IMR-90 (cell line): ENCODE results near the gene UNK. TPM values are rescaled to one million over a fixed set of nuclear protein-coding genes. Genes with fewer than 3 reads are reported as not detected.

Experiments
- ATAC-seq: fragments of 200-7000 bp; cut with Tn5 transposase; 2 replicates; pipeline ENCODE4 v1.9.1; 2020; ENCODE audit warnings: low read depth, mild to moderate bottlenecking, moderate library complexity
- BruUV-seq: library from RNA; stranded (reverse); fragments of 400-500 nt; replicated peaks from 2 replicates; lab custom pipeline; 2021; lab: Mats Ljungman, UMichigan
- CTCF ChIA-PET: fragments of 300-600 bp; formaldehyde crosslinking; extraction: SDS; loops from one replicate; lab custom pipeline; 2021; ENCODE audit warnings: antibody characterized with exemption; lab: Yijun Ruan, JAX
- POLR2A ChIA-PET: fragments of 300-600 bp; sonication (Branson Sonifier 250); formaldehyde crosslinking; loops from one replicate; lab custom pipeline; 2022; ENCODE audit warnings: antibody characterized with exemption; ENCODE audit not compliant: unreplicated experiment; lab: Charles Lee
- DNase-seq: peaks from one replicate; pipeline ENCODE4 v3.0.0; 2013
- H2AFZ ChIP-seq: replicated peaks from 2 replicates; pipeline ENCODE3; 2013; ENCODE audit warnings: low read length, mild to moderate bottlenecking; ENCODE audit not compliant: poor library complexity
- H2AK5ac ChIP-seq: 2 replicates; pipeline ENCODE4 v1.6.1; 2013; ENCODE audit warnings: low read depth, low read length, inconsistent platforms
- H2AK9ac ChIP-seq: replicated peaks from 2 replicates; pipeline ENCODE3; 2013; ENCODE audit warnings: mild to moderate bottlenecking, low read depth, low read length, moderate library complexity; ENCODE audit not compliant: poor library complexity
- H2BK120ac ChIP-seq: 2 replicates; pipeline ENCODE4 v1.6.1; 2013; ENCODE audit warnings: low read depth, low read length, inconsistent platforms
- H2BK15ac ChIP-seq: 3 replicates; pipeline ENCODE4 v1.6.1; 2013; ENCODE audit warnings: low read depth, low read length, inconsistent platforms
- H2BK20ac ChIP-seq: 2 replicates; pipeline ENCODE4 v1.6.1; 2013; ENCODE audit warnings: low read depth, mild to moderate bottlenecking, inconsistent platforms, low read length, moderate library complexity
- H2BK5ac ChIP-seq: 2 replicates; pipeline ENCODE4 v1.6.1; 2013; ENCODE audit warnings: mild to moderate bottlenecking, low read depth, low read length, inconsistent platforms; ENCODE audit not compliant: poor library complexity, severe bottlenecking
- H3K14ac ChIP-seq: replicated peaks from 2 replicates; pipeline ENCODE4 v1.6.1; 2013; ENCODE audit warnings: low read depth, low read length, inconsistent platforms
- H3K18ac ChIP-seq: 2 replicates; pipeline ENCODE4 v1.6.1; 2013; ENCODE audit warnings: low read depth, low read length, control low read depth
- H3K23ac ChIP-seq: 2 replicates; pipeline ENCODE4 v1.6.1; 2013; ENCODE audit warnings: low read depth, low read length, inconsistent platforms
- H3K27ac ChIP-seq: 2 replicates; pipeline ENCODE4 v1.5.1; 2013; ENCODE audit warnings: mild to moderate bottlenecking, control low read depth, low read length; ENCODE audit not compliant: insufficient read depth
- H3K27me3 ChIP-seq: 2 replicates; pipeline ENCODE4 v1.6.1; 2013; ENCODE audit warnings: low read length; ENCODE audit not compliant: control insufficient read depth, insufficient read depth
- H3K36me3 ChIP-seq: 2 replicates; pipeline ENCODE4 v1.6.1; 2013; ENCODE audit warnings: low read length, mixed read lengths; ENCODE audit not compliant: control insufficient read depth, insufficient read depth
- H3K4ac ChIP-seq: 2 replicates; pipeline ENCODE4 v1.6.1; 2013; ENCODE audit warnings: low read depth, low read length, inconsistent platforms
- H3K4me1 ChIP-seq: 2 replicates; pipeline ENCODE4 v1.6.1; 2013; ENCODE audit warnings: low read length, mixed read lengths; ENCODE audit not compliant: control insufficient read depth, insufficient read depth
- H3K4me2 ChIP-seq: 2 replicates; pipeline ENCODE4 v1.6.1; 2013; ENCODE audit warnings: low read depth, mild to moderate bottlenecking, control low read depth, low read length, moderate library complexity
- H3K4me3 ChIP-seq: 2 replicates; pipeline ENCODE4 v1.5.1; 2013; ENCODE audit warnings: low read depth, mild to moderate bottlenecking, control low read depth, low read length, moderate library complexity; ENCODE audit not compliant: insufficient read depth
- H3K56ac ChIP-seq: 2 replicates; pipeline ENCODE4 v1.6.1; 2013; ENCODE audit warnings: low read length, inconsistent platforms; ENCODE audit not compliant: insufficient read depth; ENCODE audit errors: extremely low read depth
- H3K79me1 ChIP-seq, 2 experiments: 2 replicates each; pipeline ENCODE4 v1.6.1; 2013; ENCODE audit warnings: low read length in 2 of 2, inconsistent platforms in 1 of 2, low read depth in 1 of 2
- H3K9ac ChIP-seq: 2 replicates; pipeline ENCODE4 v1.6.1; 2013; ENCODE audit warnings: low read depth, low read length, control low read depth
- H3K9me1 ChIP-seq: 2 replicates; pipeline ENCODE4 v1.6.1; 2013; ENCODE audit warnings: low read length, inconsistent platforms; ENCODE audit not compliant: insufficient read depth
- H3K9me3 ChIP-seq: 2 replicates; pipeline ENCODE4 v1.6.1; 2013; ENCODE audit warnings: low read length; ENCODE audit not compliant: control insufficient read depth, insufficient read depth
- H4K20me1 ChIP-seq: 2 replicates; pipeline ENCODE4 v1.6.1; 2013; ENCODE audit warnings: low read length, inconsistent platforms; ENCODE audit not compliant: insufficient read depth
- H4K5ac ChIP-seq: 2 replicates; pipeline ENCODE4 v1.6.1; 2013; ENCODE audit warnings: mild to moderate bottlenecking, low read depth, low read length, control low read depth
- H4K8ac ChIP-seq, 2 experiments: 2 replicates each; pipeline ENCODE4 v1.6.1; 2013; ENCODE audit warnings: low read depth in 2 of 2, low read length in 2 of 2, control low read depth in 1 of 2, inconsistent platforms in 1 of 2
- H4K91ac ChIP-seq: 2 replicates; pipeline ENCODE4 v1.6.1; 2013; ENCODE audit warnings: low read depth, low read length, inconsistent platforms; ENCODE audit not compliant: insufficient read depth
- BHLHE40 ChIP-seq: fragments of 150-350 bp; IDR thresholded peaks from 2 replicates; pipeline ENCODE4 v1.6.1; 2016; ENCODE audit warnings: mild to moderate bottlenecking, low read depth, low read length
- CEBPB ChIP-seq: IDR thresholded peaks from 2 replicates; pipeline ENCODE4 v1.6.1; 2012; ENCODE audit warnings: low read depth, low read length, improper control_type of control experiment
- CHD1 ChIP-seq: IDR thresholded peaks from 2 replicates; pipeline ENCODE4 v1.6.1; 2012; ENCODE audit warnings: low read depth, low read length, improper control_type of control experiment
- FOS ChIP-seq: fragments of 150-350 bp; IDR thresholded peaks from 2 replicates; pipeline ENCODE4 v1.6.1; 2016; ENCODE audit warnings: low read depth, low read length
- MAFK ChIP-seq: IDR thresholded peaks from 2 replicates; pipeline ENCODE4 v1.6.1; 2012; ENCODE audit warnings: low read depth, low read length, improper control_type of control experiment
- MAZ ChIP-seq: IDR thresholded peaks from 2 replicates; pipeline ENCODE4 v1.6.1; 2012; ENCODE audit warnings: low read depth, mild to moderate bottlenecking, low read length, improper control_type of control experiment, moderate library complexity, borderline replicate concordance
- MXI1 ChIP-seq: IDR thresholded peaks from 2 replicates; pipeline ENCODE4 v1.6.1; 2012; ENCODE audit warnings: low read depth, mild to moderate bottlenecking, low read length, moderate library complexity, borderline replicate concordance
- NFE2L2 ChIP-seq: fragments of 150-350 bp; IDR thresholded peaks from 2 replicates; pipeline ENCODE4 v1.6.1; 2016; ENCODE audit warnings: low read depth, mild to moderate bottlenecking, low read length
- RAD21 ChIP-seq: IDR thresholded peaks from 2 replicates; pipeline ENCODE4 v1.6.1; 2012; ENCODE audit warnings: low read length, improper control_type of control experiment
- RCOR1 ChIP-seq: IDR thresholded peaks from 2 replicates; pipeline ENCODE4 v1.6.1; 2012; ENCODE audit warnings: mild to moderate bottlenecking, low read length, improper control_type of control experiment; ENCODE audit not compliant: insufficient replicate concordance
- RFX5 ChIP-seq: IDR thresholded peaks from 2 replicates; pipeline ENCODE4 v1.8.0; 2012; ENCODE audit warnings: low read depth, mild to moderate bottlenecking, low read length, moderate library complexity
- SMC3 ChIP-seq: fragments of 150-350 bp; IDR thresholded peaks from 2 replicates; pipeline ENCODE4 v1.6.1; 2016; ENCODE audit warnings: low read depth, mild to moderate bottlenecking, antibody characterized with exemption, low read length, moderate library complexity
- WGBS, 2 experiments: methylation state at CpG; one replicate each; pipeline versions ENCODE4 v1.1.5 to v1.1.7; 2013; ENCODE audit warnings: missing lambda C conversion rate in 2 of 2; ENCODE audit not compliant: insufficient read length in 1 of 2; ENCODE audit errors: extremely low coverage in 2 of 2; 5-methylcytosine and 5-hydroxymethylcytosine counted together
- dilution Hi-C: fragments of 300-500 bp; cut with HindIII; formaldehyde crosslinking; loops from one replicate; pipeline ENCODE4 v1.14.3; 2018; ENCODE audit warnings: low sequenced_read_pairs; ENCODE audit not compliant: unreplicated experiment
- in situ Hi-C: fragments of 300-500 bp; cut with MboI; formaldehyde crosslinking; loops from 3 replicates; pipeline ENCODE4 v1.14.3; 2019; ENCODE audit warnings: low sequenced_read_pairs, inconsistent platforms, mixed read lengths
- intact Hi-C: fragments of 100-400 bp; cut with micrococcal nuclease; formaldehyde crosslinking; loops from 2 replicates; pipeline ENCODE4 v1.10.0; 2022
- polyA plus RNA-seq, 3 experiments: library from polyadenylated mRNA; depleted of rRNA; stranded (reverse); fragments of >200 nt; gene quantifications; 2 replicates each; pipeline ENCODE4 v1.2.3, GENCODE V29; 2012; ENCODE audit warnings: low replicate concordance in 1 of 3
- total RNA-seq: library from RNA; depleted of rRNA; stranded (reverse); fragments of >200 nt; gene quantifications from 2 replicates; pipeline ENCODE4 v1.2.3, GENCODE V29; 2012
- TF ChIP-seq, protein P1 (sequence below): conservative IDR thresholded peaks from 2 replicates; pipeline ENCODE4 v1.5.1; 2012; ENCODE audit warnings: mild to moderate bottlenecking, low read depth, low read length, improper control_type of control experiment
- TF ChIP-seq, protein P2 (sequence below): fragments of 150-350 bp; IDR thresholded peaks from 2 replicates; pipeline ENCODE4 v1.6.1; 2017; ENCODE audit warnings: mild to moderate bottlenecking, antibody characterized with exemption, low read length, low read depth
- TF ChIP-seq, protein P3 (sequence below): fragments of 150-350 bp; IDR thresholded peaks from 2 replicates; pipeline ENCODE4 v1.6.1; 2016; ENCODE audit warnings: low read depth, mild to moderate bottlenecking, low read length, moderate library complexity, borderline replicate concordance

UNK gene
- total and polyA plus RNA-seq, 2 of the 4 experiments (the other 2 are of a cell fraction): 15.4 to 17.3 TPM

DNA sequence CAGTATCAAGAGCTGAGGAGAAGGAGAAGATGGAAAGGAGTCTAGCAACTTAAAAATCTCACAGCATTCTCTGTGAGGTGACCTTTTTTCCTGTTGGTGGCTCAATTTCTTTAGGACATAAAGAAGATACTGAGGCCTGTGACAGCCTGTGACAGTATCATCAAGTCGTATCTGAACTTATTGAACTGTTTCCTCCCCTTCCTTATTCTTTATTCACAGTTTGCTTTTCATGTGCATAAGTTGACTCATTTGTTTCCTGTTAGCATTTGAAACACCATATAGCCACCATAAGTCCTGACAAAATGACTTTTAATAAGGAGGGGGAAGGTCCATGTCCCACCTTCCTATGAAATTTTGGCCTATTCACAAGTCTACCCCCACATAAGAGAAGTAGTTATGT, 8.9 kb downstream of the UNK start:
- no peak overlapping the region for H3K4ac ChIP-seq
- H3K27me3 ChIP-seq: no peaks in the 10 kb centered on the region
- H2BK15ac ChIP-seq: no peak overlapping the region
- no peak overlapping the region for H3K4me3 ChIP-seq
- no TSS peak for BruUV-seq
- in situ Hi-C loops: no loop called here
- peaks cover 2% of the 10 kb centered on the region; the same call in 1 of the 2 replicates for H3K9me1 ChIP-seq
- TF ChIP-seq MAZ (no peak), MAFK (no peak), RCOR1 (no peak), MXI1 (no peak), SMC3 (no peak), NFE2L2 (no peak), CHD1 (no peak), RAD21 (no peak), RFX5 (no peak), CEBPB (no peak), BHLHE40 (no peak), FOS (no peak)
- TF ChIP-seq, protein P1, sequence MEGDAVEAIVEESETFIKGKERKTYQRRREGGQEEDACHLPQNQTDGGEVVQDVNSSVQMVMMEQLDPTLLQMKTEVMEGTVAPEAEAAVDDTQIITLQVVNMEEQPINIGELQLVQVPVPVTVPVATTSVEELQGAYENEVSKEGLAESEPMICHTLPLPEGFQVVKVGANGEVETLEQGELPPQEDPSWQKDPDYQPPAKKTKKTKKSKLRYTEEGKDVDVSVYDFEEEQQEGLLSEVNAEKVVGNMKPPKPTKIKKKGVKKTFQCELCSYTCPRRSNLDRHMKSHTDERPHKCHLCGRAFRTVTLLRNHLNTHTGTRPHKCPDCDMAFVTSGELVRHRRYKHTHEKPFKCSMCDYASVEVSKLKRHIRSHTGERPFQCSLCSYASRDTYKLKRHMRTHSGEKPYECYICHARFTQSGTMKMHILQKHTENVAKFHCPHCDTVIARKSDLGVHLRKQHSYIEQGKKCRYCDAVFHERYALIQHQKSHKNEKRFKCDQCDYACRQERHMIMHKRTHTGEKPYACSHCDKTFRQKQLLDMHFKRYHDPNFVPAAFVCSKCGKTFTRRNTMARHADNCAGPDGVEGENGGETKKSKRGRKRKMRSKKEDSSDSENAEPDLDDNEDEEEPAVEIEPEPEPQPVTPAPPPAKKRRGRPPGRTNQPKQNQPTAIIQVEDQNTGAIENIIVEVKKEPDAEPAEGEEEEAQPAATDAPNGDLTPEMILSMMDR: no peak
- TF ChIP-seq, protein P2, sequence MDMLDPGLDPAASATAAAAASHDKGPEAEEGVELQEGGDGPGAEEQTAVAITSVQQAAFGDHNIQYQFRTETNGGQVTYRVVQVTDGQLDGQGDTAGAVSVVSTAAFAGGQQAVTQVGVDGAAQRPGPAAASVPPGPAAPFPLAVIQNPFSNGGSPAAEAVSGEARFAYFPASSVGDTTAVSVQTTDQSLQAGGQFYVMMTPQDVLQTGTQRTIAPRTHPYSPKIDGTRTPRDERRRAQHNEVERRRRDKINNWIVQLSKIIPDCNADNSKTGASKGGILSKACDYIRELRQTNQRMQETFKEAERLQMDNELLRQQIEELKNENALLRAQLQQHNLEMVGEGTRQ: no peak
- TF ChIP-seq, protein P3, sequence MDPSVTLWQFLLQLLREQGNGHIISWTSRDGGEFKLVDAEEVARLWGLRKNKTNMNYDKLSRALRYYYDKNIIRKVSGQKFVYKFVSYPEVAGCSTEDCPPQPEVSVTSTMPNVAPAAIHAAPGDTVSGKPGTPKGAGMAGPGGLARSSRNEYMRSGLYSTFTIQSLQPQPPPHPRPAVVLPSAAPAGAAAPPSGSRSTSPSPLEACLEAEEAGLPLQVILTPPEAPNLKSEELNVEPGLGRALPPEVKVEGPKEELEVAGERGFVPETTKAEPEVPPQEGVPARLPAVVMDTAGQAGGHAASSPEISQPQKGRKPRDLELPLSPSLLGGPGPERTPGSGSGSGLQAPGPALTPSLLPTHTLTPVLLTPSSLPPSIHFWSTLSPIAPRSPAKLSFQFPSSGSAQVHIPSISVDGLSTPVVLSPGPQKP: no peak
- H3K4me1 ChIP-seq: peaks cover 1% of the 10 kb centered on the region; the same call in 1 of the 2 replicates
- H3K56ac ChIP-seq: no peak overlapping the region
- CTCF ChIA-PET: no interaction called here
- no peak overlapping the region for H3K4me2 ChIP-seq
- POLR2A ChIA-PET: no interaction called here
- H3K9ac ChIP-seq: no peak overlapping the region
- no peak overlapping the region for H3K14ac ChIP-seq
- no peaks in the 10 kb centered on the region for H3K9me3 ChIP-seq
- DNase-seq: no peak
- no CpG with 5 or more reads among the region's 1 CpG for WGBS, 2 experiments
- H2BK20ac ChIP-seq: no peak overlapping the region
- no peak overlapping the region for H2AFZ ChIP-seq
- H2AK5ac ChIP-seq: no peak overlapping the region
- no peak overlapping the region for H4K5ac ChIP-seq
- H4K8ac ChIP-seq: no peak overlapping the region; a peak in 1 of 4 replicates
- H2BK120ac ChIP-seq: no peak overlapping the region
- no peak overlapping the region for H2BK5ac ChIP-seq
- no peak overlapping the region for H3K23ac ChIP-seq
- H3K79me1 ChIP-seq: peaks cover 29 to 68% of the 10 kb centered on the region in 2 experiments
- dilution Hi-C loops: no loop called here
- no peak overlapping the region for H3K18ac ChIP-seq
- H3K27ac ChIP-seq: no peak overlapping the region
- no peak overlapping the region for H4K91ac ChIP-seq
- no peak overlapping the region for H2AK9ac ChIP-seq
- no peaks in the 10 kb centered on the region; the same call in 1 of the 2 replicates for H4K20me1 ChIP-seq
- H3K36me3 ChIP-seq: peaks cover 17% of the 10 kb centered on the region
- ATAC-seq: no peak
- intact Hi-C loops: no loop called here
